ENCODE data around the gene C20orf144.

The C20orf144 gene

GRCh38 chr20:33660685-33661058 lies 1.5 kb upstream of the C20orf144 start:
- POLR2A ChIA-PET = interaction anchor here (0.5 kb wide), 1 partner anchor 70 kb away, joined by 3 read pairs; no protein-coding TSS in a partner anchor
- CTCF ChIA-PET = interaction anchor here (0.9 to 1.5 kb wide), 2 partner anchors 10 to 203 kb away, joined by 3 read pairs; no protein-coding TSS in a partner anchor

DNA sequence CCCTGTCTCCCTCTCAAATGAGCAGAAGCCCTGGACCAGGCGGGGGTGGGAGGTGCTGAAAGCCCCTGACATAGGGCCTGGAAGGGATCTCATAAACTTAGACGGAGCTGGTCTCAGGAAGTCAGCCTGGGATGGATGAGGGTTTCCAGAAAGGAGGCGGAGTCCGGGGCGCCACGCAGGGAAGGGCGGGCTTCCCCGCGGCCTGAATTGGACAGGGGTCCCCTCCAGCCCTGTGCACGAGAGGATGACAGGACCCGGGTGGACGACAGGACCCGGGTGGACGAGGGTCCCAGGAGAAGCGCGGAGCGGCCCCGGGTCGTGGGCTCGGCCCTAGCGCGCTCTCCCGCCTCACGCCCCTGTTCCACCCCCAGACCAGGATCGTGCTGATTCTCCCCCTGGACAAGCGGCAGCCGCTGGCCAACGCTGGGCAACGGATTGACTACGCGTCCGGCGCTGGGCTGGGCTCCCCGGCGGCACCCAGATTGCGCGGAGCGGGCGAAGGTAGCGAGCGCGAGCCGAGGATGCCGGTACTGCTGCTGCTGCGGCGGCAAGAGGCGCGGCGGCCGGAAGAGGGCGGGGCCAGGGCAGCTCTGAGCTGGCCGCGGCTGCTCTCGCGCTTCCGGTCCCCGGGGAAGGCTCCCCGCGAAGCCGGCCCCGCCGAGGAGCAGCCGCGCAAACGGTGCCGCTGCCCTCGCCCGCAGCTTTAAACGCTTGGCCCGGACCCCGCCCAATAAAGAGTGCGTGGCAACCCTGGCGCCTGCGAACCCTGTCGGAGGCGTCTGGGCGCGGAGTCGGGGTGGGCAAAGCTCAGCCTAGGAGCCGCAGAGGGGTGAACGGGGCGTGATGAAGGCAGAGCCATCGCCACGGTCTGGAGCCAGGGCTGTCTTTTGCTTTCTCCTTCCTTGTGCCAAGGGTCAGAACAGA lies 1.3 kb downstream of the C20orf144 start:
- ChIA-PET POLR2A (interaction anchor here (0.5 to 1.6 kb wide), 5 partner anchors 10 to 1125 kb away, joined by 3 to 12 read pairs (median 3); no protein-coding TSS in a partner anchor), CTCF (interaction anchor here (0.5 to 2.0 kb wide), 8 partner anchors 11 to 206 kb away, joined by 3 to 16 read pairs (median 4); no protein-coding TSS in a partner anchor)
- no peak for TF ChIP-seq CTCF (IDR thresholded peaks at IDR 0.05; ENCODE audit: control extremely low read depth, extremely low read depth, low read depth, missing control alignments)
- DNase-seq (ENCODE audit: extremely low spot score) = peak; percentile 91

More at GRCh38 chr20:33660685-33661058, 1.5 kb upstream of the C20orf144 start:
- DNase-seq (ENCODE audit: extremely low spot score) = no peak
- no peak for TF ChIP-seq CTCF (IDR thresholded peaks at IDR 0.05; ENCODE audit: control extremely low read depth, extremely low read depth, low read depth, missing control alignments)

DNA sequence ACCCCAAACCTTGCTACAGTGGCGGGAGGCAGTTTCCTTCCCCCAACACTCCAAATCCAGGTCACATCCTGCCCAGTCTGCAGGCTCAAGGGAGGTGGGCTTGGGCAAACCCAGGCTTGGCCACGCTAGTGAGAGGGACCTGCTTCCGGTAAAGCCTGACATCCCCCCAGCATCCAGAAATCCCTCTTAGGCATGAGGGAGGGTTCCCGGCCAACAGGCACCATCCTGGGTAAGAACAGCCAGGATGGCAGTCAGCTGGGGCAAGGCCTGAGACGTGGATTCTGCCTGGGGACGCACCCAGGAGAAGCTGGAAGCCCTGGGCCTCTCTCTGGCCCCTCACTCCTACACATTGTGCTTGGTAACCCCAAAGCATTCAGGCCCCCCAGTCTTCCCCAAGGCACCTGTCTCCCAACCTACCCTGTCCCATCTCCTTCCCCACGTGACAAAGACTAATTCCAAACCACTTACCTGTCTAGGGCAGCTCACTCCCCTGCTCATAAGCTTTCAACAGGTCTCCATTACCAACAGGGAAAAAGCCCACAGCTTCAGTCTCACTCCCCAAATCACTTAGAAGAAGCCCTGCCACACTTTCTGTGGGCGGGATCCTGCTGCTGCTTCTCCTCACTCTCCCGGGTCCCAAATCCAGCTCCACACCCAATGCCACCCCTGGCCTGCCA lies 2.1 kb downstream of the C20orf144 start:
- no peak for DNase-seq (ENCODE audit: extremely low spot score)
- ChIA-PET POLR2A (interaction anchor here (0.5 to 1.6 kb wide), 6 partner anchors 10 to 1126 kb away, joined by 3 to 12 read pairs (median 4); partner anchors contain the start of gene NECAB3), CTCF (interaction anchor here (1.2 to 5.6 kb wide), 7 partner anchors 11 to 207 kb away, joined by 3 to 61 read pairs (median 5); no protein-coding TSS in a partner anchor)
- TF ChIP-seq CTCF (IDR thresholded peaks at IDR 0.05; ENCODE audit: control extremely low read depth, extremely low read depth, low read depth, missing control alignments) = no peak

DNA sequence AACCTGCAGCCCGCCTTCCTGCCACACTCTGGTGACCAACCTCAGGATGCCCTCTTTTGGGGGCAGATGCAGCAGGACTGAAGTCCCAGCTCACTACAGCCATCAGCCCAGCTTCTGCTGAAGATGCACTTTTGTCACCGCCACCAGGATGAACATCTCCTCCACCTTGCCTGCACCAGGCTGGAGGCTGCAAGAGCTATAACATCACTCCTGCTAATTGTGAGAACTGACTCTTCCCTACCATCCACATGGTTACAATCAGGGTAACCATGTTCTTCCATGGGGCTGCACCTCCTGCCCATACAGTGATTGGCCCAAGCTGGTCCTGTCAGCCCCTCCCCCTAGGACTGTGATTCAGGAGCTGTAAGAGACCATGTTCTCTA lies 2.6 kb downstream of the C20orf144 start:
- no peak for TF ChIP-seq CTCF (IDR thresholded peaks at IDR 0.05; ENCODE audit: control extremely low read depth, extremely low read depth, low read depth, missing control alignments)
- ChIA-PET POLR2A (interaction anchor here (0.6 to 0.9 kb wide), 2 partner anchors 9 to 204 kb away, joined by 3 to 6 read pairs; partner anchors contain the start of gene NECAB3), CTCF (interaction anchor here (1.2 to 5.6 kb wide), 4 partner anchors 12 to 207 kb away, joined by 4 to 61 read pairs (median 5); no protein-coding TSS in a partner anchor)
- DNase-seq (ENCODE audit: extremely low spot score) = no peak

GRCh38 chr20:33666293-33667244 lies 4.4 kb downstream of the C20orf144 start, which contains the start of gene ACTL10:
ACTL10 (plus strand) TSS chr20:33666943; CDS start chr20:33667498, 555 bp downstream.
- ChIA-PET POLR2A (interaction anchor here (0.6 to 1.1 kb wide), 5 partner anchors 13 to 1919 kb away, joined by 3 to 11 read pairs (median 4); partner anchors contain the start of gene CBFA2T2), CTCF (interaction anchor here (0.8 to 5.6 kb wide), 17 partner anchors 9 to 268 kb away, joined by 3 to 61 read pairs (median 5); partner anchors contain the start of genes CBFA2T2 and CDK5RAP1)
- peak; percentile 94 for DNase-seq (ENCODE audit: extremely low spot score)
- TF ChIP-seq CTCF (IDR thresholded peaks at IDR 0.05; ENCODE audit: control extremely low read depth, extremely low read depth, low read depth, missing control alignments) = peak; percentile 40

All from GM10248 (cell line).